Ishikawa (cell line): ENCODE data around the gene SLC9A9.

ENCODE experiments used
- CEBPB ChIP-seq: IDR thresholded peaks from 2 replicates; pipeline ENCODE4 v1.6.1; 2012
- CREB1 ChIP-seq: IDR thresholded peaks from 2 replicates; pipeline ENCODE4 v1.6.1; 2012; ENCODE audit warnings: low read depth
- EGR1 ChIP-seq: IDR thresholded peaks from 2 replicates; pipeline ENCODE4 v1.6.1; 2012
- EP300 ChIP-seq: IDR thresholded peaks from 2 replicates; pipeline ENCODE4 v1.6.1; 2012; ENCODE audit warnings: borderline replicate concordance
- FOXM1 ChIP-seq: IDR thresholded peaks from 2 replicates; pipeline ENCODE4 v1.6.1; 2012; ENCODE audit warnings: low read depth, borderline replicate concordance
- NFIC ChIP-seq: IDR thresholded peaks from 2 replicates; pipeline ENCODE4 v1.6.1; 2012
- RAD21 ChIP-seq: IDR thresholded peaks from 2 replicates; pipeline ENCODE4 v1.6.1; 2012; ENCODE audit warnings: low read depth
- TAF1 ChIP-seq: IDR thresholded peaks from 2 replicates; pipeline ENCODE4 v1.6.1; 2012; ENCODE audit warnings: low read depth, mild to moderate bottlenecking
- TCF12 ChIP-seq: IDR thresholded peaks from 2 replicates; pipeline ENCODE4 v1.6.1; 2012; ENCODE audit warnings: low read depth
- TEAD4 ChIP-seq: IDR thresholded peaks from 2 replicates; pipeline ENCODE4 v1.6.1; 2012
- YY1 ChIP-seq: IDR thresholded peaks from 2 replicates; pipeline ENCODE4 v1.6.1; 2012; ENCODE audit warnings: low read depth
- ZBTB7A ChIP-seq: IDR thresholded peaks from 2 replicates; pipeline ENCODE4 v1.6.1; 2012; ENCODE audit warnings: low read depth
- TF ChIP-seq, protein P1 (sequence below): IDR thresholded peaks from 2 replicates; pipeline ENCODE4 v1.6.1; 2012; ENCODE audit warnings: low read depth, mild to moderate bottlenecking
- TF ChIP-seq, protein P2 (sequence below): IDR thresholded peaks from 2 replicates; pipeline ENCODE4 v1.6.1; 2012
- TF ChIP-seq, protein P3 (sequence below): IDR thresholded peaks from 2 replicates; pipeline ENCODE4 v1.6.1; 2012

SLC9A9 gene

DNA sequence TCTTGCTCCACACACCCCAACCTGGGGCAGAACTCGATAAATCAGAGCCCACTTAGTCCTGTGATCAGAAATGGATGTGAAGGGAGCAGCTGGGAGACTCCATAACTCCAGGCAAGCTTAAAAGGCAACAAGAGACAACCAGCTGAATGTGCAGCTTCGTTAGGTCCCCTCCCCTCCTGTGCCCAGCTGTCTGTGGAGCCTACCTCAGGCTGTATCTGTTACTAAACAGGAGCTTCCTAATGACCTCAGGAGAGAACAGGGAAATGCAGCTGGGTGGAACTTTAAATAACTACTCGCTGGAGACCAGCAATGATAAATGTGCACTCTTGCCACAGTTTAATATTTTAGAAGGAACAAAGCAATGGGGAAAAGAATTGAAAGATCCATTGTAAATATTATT, 25.9 kb downstream of the SLC9A9 start:
- TF ChIP-seq, protein P1, sequence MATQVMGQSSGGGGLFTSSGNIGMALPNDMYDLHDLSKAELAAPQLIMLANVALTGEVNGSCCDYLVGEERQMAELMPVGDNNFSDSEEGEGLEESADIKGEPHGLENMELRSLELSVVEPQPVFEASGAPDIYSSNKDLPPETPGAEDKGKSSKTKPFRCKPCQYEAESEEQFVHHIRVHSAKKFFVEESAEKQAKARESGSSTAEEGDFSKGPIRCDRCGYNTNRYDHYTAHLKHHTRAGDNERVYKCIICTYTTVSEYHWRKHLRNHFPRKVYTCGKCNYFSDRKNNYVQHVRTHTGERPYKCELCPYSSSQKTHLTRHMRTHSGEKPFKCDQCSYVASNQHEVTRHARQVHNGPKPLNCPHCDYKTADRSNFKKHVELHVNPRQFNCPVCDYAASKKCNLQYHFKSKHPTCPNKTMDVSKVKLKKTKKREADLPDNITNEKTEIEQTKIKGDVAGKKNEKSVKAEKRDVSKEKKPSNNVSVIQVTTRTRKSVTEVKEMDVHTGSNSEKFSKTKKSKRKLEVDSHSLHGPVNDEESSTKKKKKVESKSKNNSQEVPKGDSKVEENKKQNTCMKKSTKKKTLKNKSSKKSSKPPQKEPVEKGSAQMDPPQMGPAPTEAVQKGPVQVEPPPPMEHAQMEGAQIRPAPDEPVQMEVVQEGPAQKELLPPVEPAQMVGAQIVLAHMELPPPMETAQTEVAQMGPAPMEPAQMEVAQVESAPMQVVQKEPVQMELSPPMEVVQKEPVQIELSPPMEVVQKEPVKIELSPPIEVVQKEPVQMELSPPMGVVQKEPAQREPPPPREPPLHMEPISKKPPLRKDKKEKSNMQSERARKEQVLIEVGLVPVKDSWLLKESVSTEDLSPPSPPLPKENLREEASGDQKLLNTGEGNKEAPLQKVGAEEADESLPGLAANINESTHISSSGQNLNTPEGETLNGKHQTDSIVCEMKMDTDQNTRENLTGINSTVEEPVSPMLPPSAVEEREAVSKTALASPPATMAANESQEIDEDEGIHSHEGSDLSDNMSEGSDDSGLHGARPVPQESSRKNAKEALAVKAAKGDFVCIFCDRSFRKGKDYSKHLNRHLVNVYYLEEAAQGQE: no peak
- TF ChIP-seq TAF1 (no peak), TCF12 (no peak), FOXM1 (no peak), TEAD4 (no peak), YY1 (no peak), ZBTB7A (no peak), CEBPB (no peak), EP300 (no peak), CREB1 (no peak), EGR1 (no peak)
- TF ChIP-seq, protein P2, sequence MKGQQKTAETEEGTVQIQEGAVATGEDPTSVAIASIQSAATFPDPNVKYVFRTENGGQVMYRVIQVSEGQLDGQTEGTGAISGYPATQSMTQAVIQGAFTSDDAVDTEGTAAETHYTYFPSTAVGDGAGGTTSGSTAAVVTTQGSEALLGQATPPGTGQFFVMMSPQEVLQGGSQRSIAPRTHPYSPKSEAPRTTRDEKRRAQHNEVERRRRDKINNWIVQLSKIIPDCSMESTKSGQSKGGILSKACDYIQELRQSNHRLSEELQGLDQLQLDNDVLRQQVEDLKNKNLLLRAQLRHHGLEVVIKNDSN: no peak

DNA sequence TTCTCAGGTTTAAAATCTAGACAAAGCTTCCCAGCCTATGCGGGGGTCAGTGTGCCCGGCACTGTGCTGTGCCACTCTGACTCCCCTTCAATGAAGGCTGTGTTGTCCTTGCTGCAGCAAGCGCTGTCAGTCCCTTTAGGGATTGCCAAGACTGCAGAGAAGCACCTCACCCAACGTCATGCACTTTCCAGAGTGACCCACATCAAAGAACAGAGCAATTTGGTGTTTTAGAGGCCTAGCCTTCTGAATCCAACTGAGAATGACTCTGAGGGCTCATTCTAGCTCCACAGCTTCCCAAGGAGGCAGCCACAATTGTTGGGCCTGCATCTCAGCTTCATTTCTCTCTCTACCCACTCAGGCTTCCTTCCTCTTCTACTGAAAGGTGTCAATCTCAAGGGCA, 26.4 kb downstream of the SLC9A9 start:
- TF ChIP-seq TAF1 (no peak), CREB1 (no peak), EGR1 (no peak), YY1 (no peak), EP300 (no peak), CEBPB (no peak), TEAD4 (no peak), RAD21 (no peak), FOXM1 (no peak), TCF12 (no peak), ZBTB7A (no peak)
- TF ChIP-seq, protein P2: no peak
- TF ChIP-seq, protein P3, sequence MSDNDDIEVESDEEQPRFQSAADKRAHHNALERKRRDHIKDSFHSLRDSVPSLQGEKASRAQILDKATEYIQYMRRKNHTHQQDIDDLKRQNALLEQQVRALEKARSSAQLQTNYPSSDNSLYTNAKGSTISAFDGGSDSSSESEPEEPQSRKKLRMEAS: no peak

- TF ChIP-seq, protein P3: no peak
- TF ChIP-seq CEBPB: no peak
- TF ChIP-seq RAD21: no peak
- no peak for TF ChIP-seq EP300
- TF ChIP-seq, protein P1: no peak
- no peak for TF ChIP-seq TAF1
- TF ChIP-seq TCF12: no peak
- TF ChIP-seq TEAD4: no peak
- no peak for TF ChIP-seq ZBTB7A
- TF ChIP-seq NFIC: no peak
- TF ChIP-seq, protein P2: no peak
- no peak for TF ChIP-seq FOXM1
- TF ChIP-seq EGR1: no peak
- TF ChIP-seq YY1: no peak
- TF ChIP-seq CREB1: no peak
Measured at GRCh38 chr3:143820466-143821221, 27.6 kb downstream of the SLC9A9 start.

- TF ChIP-seq CREB1: no peak
- TF ChIP-seq EGR1: no peak
- TF ChIP-seq ZBTB7A: no peak
- no peak for TF ChIP-seq YY1
- no peak for TF ChIP-seq NFIC
- no peak for TF ChIP-seq CEBPB
- TF ChIP-seq TEAD4: no peak
- TF ChIP-seq, protein P2: no peak
- no peak for TF ChIP-seq TAF1
- TF ChIP-seq, protein P3: no peak
- TF ChIP-seq, protein P1: no peak
- TF ChIP-seq RAD21: no peak
Measured at GRCh38 chr3:143819890-143820289, 28.4 kb downstream of the SLC9A9 start.
